ENCODE measurements around the gene MEGF11.
A peak's percentile ranks its signal among the peaks of the same experiment; 100 is the strongest.

Gene MEGF11

GRCh38 chr15:66252685-66253417, 699 bp downstream of the MEGF11 start:
- H3K36me3 ChIP-seq (ENCODE audit: control insufficient read depth in 2 of 2, insufficient read depth in 1 of 2, low read length in 2 of 2): no peaks in the 10 kb centered on the region
- peaks cover 17% of the 10 kb centered on the region for H3K4me1 ChIP-seq (ENCODE audit: control insufficient read depth, insufficient read depth, low read length)
- ChIA-PET POLR2A (no interaction called here), CTCF (interaction anchor here (0.7 to 2.5 kb wide), 5 partner anchors 30 to 45 kb away, joined by 3 to 11 read pairs (median 3); no protein-coding TSS in a partner anchor)
- H3K9me3 ChIP-seq (ENCODE audit: control insufficient read depth, insufficient read depth, low read depth, low read length): no peaks in the 10 kb centered on the region
- H3K4me3 ChIP-seq (ENCODE audit: low read depth, low read length): peak overlapping the region; percentile 38
- peak overlapping the region; percentile 43; the same call in 1 of the 2 replicates for H3K27ac ChIP-seq (ENCODE audit: extremely low read depth, low read depth, low read length)
- no peak for TF ChIP-seq ZNF248 (tag by site-specific recombination; IDR thresholded peaks at IDR 0.05)
- no peak for TF ChIP-seq GLI2 (tag by site-specific recombination; IDR thresholded peaks at IDR 0.05; ENCODE audit: borderline replicate concordance, low read depth)
- peak; percentile 45; the same call in 1 of the 2 replicates for TF ChIP-seq ZNF341 (tag by site-specific recombination; IDR thresholded peaks at IDR 0.05; ENCODE audit: low read depth)
- no peak for TF ChIP-seq ZSCAN4 (tag by site-specific recombination; IDR thresholded peaks at IDR 0.05)
- TF ChIP-seq GLI4 (tag by site-specific recombination; IDR thresholded peaks at IDR 0.05): no peak
- TF ChIP-seq ELK4 (IDR thresholded peaks at IDR 0.05; ENCODE audit: borderline replicate concordance, low read depth, low read length): no peak
- no peak for TF ChIP-seq ZNF24 (tag by site-specific recombination; IDR thresholded peaks at IDR 0.05)
- no peak for TF ChIP-seq ZNF175 (tag by site-specific recombination; IDR thresholded peaks at IDR 0.05)
- TF ChIP-seq ZNF366 (tag by site-specific recombination; conservative IDR thresholded peaks at IDR 0.05): no peak
- TF ChIP-seq ZNF423 (tag by site-specific recombination; IDR thresholded peaks at IDR 0.05): no peak; the same call in 1 of the 2 replicates
- TF ChIP-seq ZNF394 (tag by site-specific recombination; IDR thresholded peaks at IDR 0.05; ENCODE audit: borderline replicate concordance): no peak
- TF ChIP-seq ZNF792 (tag by site-specific recombination; IDR thresholded peaks at IDR 0.05): no peak
- no peak for TF ChIP-seq MEIS1 (CRISPR knock-in tag; IDR thresholded peaks at IDR 0.05; ENCODE audit: borderline replicate concordance)
- no peak for TF ChIP-seq MZF1 (tag by site-specific recombination; IDR thresholded peaks at IDR 0.05; ENCODE audit: borderline replicate concordance)
- peak; percentile 91 for TF ChIP-seq ZBTB26 (tag by site-specific recombination; optimal IDR thresholded peaks at IDR 0.05)
- no peak for TF ChIP-seq HOXD13 (CRISPR knock-in tag; IDR thresholded peaks at IDR 0.05; ENCODE audit: borderline replicate concordance)
- TF ChIP-seq SALL2 (tag by site-specific recombination; IDR thresholded peaks at IDR 0.05; ENCODE audit: borderline replicate concordance): no peak
- no peak for TF ChIP-seq ZNF140 (tag by site-specific recombination; IDR thresholded peaks at IDR 0.05)
- TF ChIP-seq ZNF274 (IDR thresholded peaks at IDR 0.05; ENCODE audit: low read length): no peak
- TF ChIP-seq ZNF274 (tag by site-specific recombination; IDR thresholded peaks at IDR 0.05; ENCODE audit: borderline replicate concordance): no peak
- TF ChIP-seq OVOL3 (tag by site-specific recombination; IDR thresholded peaks at IDR 0.05): no peak
- TF ChIP-seq ZNF623 (tag by site-specific recombination; IDR thresholded peaks at IDR 0.05): no peak
- TF ChIP-seq ZNF404 (tag by site-specific recombination; IDR thresholded peaks at IDR 0.05): no peak
- TF ChIP-seq ZFP3 (tag by site-specific recombination; IDR thresholded peaks at IDR 0.05; ENCODE audit: low read depth): no peak
- TF ChIP-seq ZNF132 (tag by site-specific recombination; IDR thresholded peaks at IDR 0.05; ENCODE audit: borderline replicate concordance): no peak
- TF ChIP-seq ZNF354C (tag by site-specific recombination; IDR thresholded peaks at IDR 0.05; ENCODE audit: borderline replicate concordance, low read depth): no peak
- no peak for TF ChIP-seq ZBTB21 (tag by site-specific recombination; IDR thresholded peaks at IDR 0.05)
- TF ChIP-seq ZNF146 (tag by site-specific recombination; IDR thresholded peaks at IDR 0.05): no peak
- TF ChIP-seq ZNF548 (tag by site-specific recombination; IDR thresholded peaks at IDR 0.05): no peak; the same call in 1 of the 2 replicates
- TF ChIP-seq AEBP2 (tag by site-specific recombination; IDR thresholded peaks at IDR 0.05; ENCODE audit: borderline replicate concordance): no peak
- TF ChIP-seq SCRT2 (tag by site-specific recombination; IDR thresholded peaks at IDR 0.05): 0 out of 2 replicates have a peak, but pooled peaks have one; percentile 25
- peak; percentile 40; the same call in 1 of the 2 replicates for TF ChIP-seq KLF16 (tag by site-specific recombination; IDR thresholded peaks at IDR 0.05)
- no peak for TF ChIP-seq ZNF473 (tag by site-specific recombination; IDR thresholded peaks at IDR 0.05)
- no peak for TF ChIP-seq ZNF768 (tag by site-specific recombination; IDR thresholded peaks at IDR 0.05)
- no peak for TF ChIP-seq ZNF701 (tag by site-specific recombination; IDR thresholded peaks at IDR 0.05)
- TF ChIP-seq ZNF544 (tag by site-specific recombination; IDR thresholded peaks at IDR 0.05): no peak
